DOHH2 (cell line): ENCODE data around the gene EHHADH.

Experiments
- H3F3A ChIP-seq: fragments of 200-600 bp; sonication (generic), shearing (Covaris generic); 2 replicates; pipeline ENCODE4 v1.6.0; 2016; ENCODE audit warnings: antibody characterized with exemption, mild to moderate bottlenecking; ENCODE audit not compliant: control insufficient read depth, insufficient read depth
- H3K27ac ChIP-seq: fragments of 200-600 bp; sonication (generic); 2 replicates; pipeline ENCODE4 v1.5.1; 2014; ENCODE audit warnings: low read depth, mild to moderate bottlenecking, low read length, moderate library complexity
- H3K27me3 ChIP-seq: fragments of 200-600 bp; sonication (generic); 2 replicates; pipeline ENCODE4 v1.6.1; 2014; ENCODE audit warnings: mild to moderate bottlenecking, low read length, mixed read lengths; ENCODE audit not compliant: control insufficient read depth
- H3K36me3 ChIP-seq: fragments of 200-600 bp; sonication (generic); 2 replicates; pipeline ENCODE4 v1.6.1; 2014; ENCODE audit warnings: mild to moderate bottlenecking, low read length, moderate library complexity, mixed read lengths; ENCODE audit not compliant: control insufficient read depth
- H3K4me1 ChIP-seq: fragments of 200-600 bp; sonication (generic); 2 replicates; pipeline ENCODE4 v1.6.1; 2014; ENCODE audit warnings: mild to moderate bottlenecking, low read length, mixed read lengths; ENCODE audit not compliant: control insufficient read depth
- H3K4me2 ChIP-seq: fragments of 200-600 bp; sonication (generic); 2 replicates; pipeline ENCODE4 v1.6.0; 2014; ENCODE audit warnings: mild to moderate bottlenecking, low read length, moderate library complexity
- H3K4me3 ChIP-seq: fragments of 200-600 bp; sonication (generic); 2 replicates; pipeline ENCODE4 v1.5.1; 2014; ENCODE audit warnings: mild to moderate bottlenecking, low read length, mixed read lengths
- H3K79me2 ChIP-seq: fragments of 200-600 bp; sonication (generic); 2 replicates; pipeline ENCODE4 v1.6.1; 2014; ENCODE audit warnings: mild to moderate bottlenecking, low read length, mixed read lengths; ENCODE audit not compliant: control insufficient read depth
- H3K9me2 ChIP-seq: fragments of 200-600 bp; sonication (generic); replicated peaks from 2 replicates; pipeline ENCODE4 v1.6.1; 2014; ENCODE audit warnings: mild to moderate bottlenecking, low read length, mixed read lengths; ENCODE audit not compliant: control insufficient read depth
- H3K9me3 ChIP-seq: fragments of 200-600 bp; sonication (generic); 2 replicates; pipeline ENCODE4 v1.6.1; 2014; ENCODE audit warnings: antibody characterized with exemption, low read length, mixed read lengths; ENCODE audit not compliant: control insufficient read depth, insufficient read depth
- H4K20me1 ChIP-seq: fragments of 200-600 bp; sonication (generic); 2 replicates; pipeline ENCODE4 v1.6.0; 2014; ENCODE audit warnings: low read depth, mild to moderate bottlenecking, antibody characterized with exemption, low read length, moderate library complexity; ENCODE audit not compliant: control insufficient read depth, insufficient read depth
- CTCF ChIP-seq: fragments of 200-600 bp; sonication (generic); IDR thresholded peaks from one replicate; pipeline ENCODE4 v1.5.1; 2014; ENCODE audit warnings: antibody characterized with exemption, mild to moderate bottlenecking, low read depth, low read length; ENCODE audit not compliant: poor library complexity, severe bottlenecking
- EZH2phosphoT487 ChIP-seq: fragments of 200-600 bp; sonication (generic); IDR thresholded peaks from 2 replicates; pipeline ENCODE4 v1.6.1; 2017; ENCODE audit warnings: borderline replicate concordance, mild to moderate bottlenecking, antibody characterized with exemption, low read length, moderate library complexity, mixed read lengths

Gene EHHADH

GRCh38 chr3:185250653-185251052 lies 3.2 kb downstream of the EHHADH start:
- TF ChIP-seq EZH2phosphoT487 (no peak), CTCF (no peak)
- H3K79me2 ChIP-seq, result no peaks in the 10 kb centered on the region
- no peaks in the 10 kb centered on the region for H3K9me2 ChIP-seq
- no peaks in the 10 kb centered on the region for H4K20me1 ChIP-seq
- H3K27me3 ChIP-seq, result peaks cover 10% of the 10 kb centered on the region
- H3K27ac ChIP-seq, result no peak overlapping the region
- H3K36me3 ChIP-seq, result no peaks in the 10 kb centered on the region
- H3K4me1 ChIP-seq, result no peaks in the 10 kb centered on the region
- no peaks in the 10 kb centered on the region for H3K9me3 ChIP-seq
- no peak overlapping the region for H3K4me2 ChIP-seq
- no peaks in the 10 kb centered on the region for H3F3A ChIP-seq
- H3K4me3 ChIP-seq, result no peak overlapping the region

GRCh38 chr3:185250247-185250646 lies 3.6 kb downstream of the EHHADH start:
- H3K36me3 ChIP-seq, result no peaks in the 10 kb centered on the region
- no peak overlapping the region for H3K4me2 ChIP-seq
- H3K9me3 ChIP-seq, result no peaks in the 10 kb centered on the region
- no peaks in the 10 kb centered on the region for H3K4me1 ChIP-seq
- no peaks in the 10 kb centered on the region for H4K20me1 ChIP-seq
- peaks cover 14% of the 10 kb centered on the region for H3K27me3 ChIP-seq
- H3K79me2 ChIP-seq, result no peaks in the 10 kb centered on the region
- H3F3A ChIP-seq, result no peaks in the 10 kb centered on the region
- no peak overlapping the region for H3K27ac ChIP-seq
- TF ChIP-seq EZH2phosphoT487 (no peak), CTCF (no peak)
- no peaks in the 10 kb centered on the region for H3K9me2 ChIP-seq
- H3K4me3 ChIP-seq, result no peak overlapping the region

GRCh38 chr3:185242642-185243041 lies 11.2 kb downstream of the EHHADH start:
- H3F3A ChIP-seq, result no peaks in the 10 kb centered on the region
- TF ChIP-seq EZH2phosphoT487, result no peak
- no peak for TF ChIP-seq CTCF

More at GRCh38 chr3:185242642-185243041, 11.2 kb downstream of the EHHADH start:
- no peak overlapping the region for H3K27ac ChIP-seq
- H3K9me3 ChIP-seq, result peaks cover 2% of the 10 kb centered on the region; the same call in 1 of the 2 replicates
- H4K20me1 ChIP-seq, result no peaks in the 10 kb centered on the region
- no peak overlapping the region for H3K4me3 ChIP-seq
- H3K79me2 ChIP-seq, result no peaks in the 10 kb centered on the region
- H3K4me2 ChIP-seq, result no peak overlapping the region
- no peaks in the 10 kb centered on the region for H3K9me2 ChIP-seq
- no peaks in the 10 kb centered on the region for H3K4me1 ChIP-seq
- no peaks in the 10 kb centered on the region for H3K36me3 ChIP-seq
- H3K27me3 ChIP-seq, result peaks cover 6% of the 10 kb centered on the region; the same call in 1 of the 2 replicates
